Measurements from ENCODE around the gene FOXO6. TPM values are rescaled to one million over a fixed set of nuclear protein-coding genes. Genes with fewer than 3 reads are reported as not detected.
A peak's percentile ranks its signal among the peaks of the same experiment; 100 is the strongest.

The FOXO6 gene
- total RNA-seq, 1 experiment from 2014 or later: 9.0 TPM

DNA sequence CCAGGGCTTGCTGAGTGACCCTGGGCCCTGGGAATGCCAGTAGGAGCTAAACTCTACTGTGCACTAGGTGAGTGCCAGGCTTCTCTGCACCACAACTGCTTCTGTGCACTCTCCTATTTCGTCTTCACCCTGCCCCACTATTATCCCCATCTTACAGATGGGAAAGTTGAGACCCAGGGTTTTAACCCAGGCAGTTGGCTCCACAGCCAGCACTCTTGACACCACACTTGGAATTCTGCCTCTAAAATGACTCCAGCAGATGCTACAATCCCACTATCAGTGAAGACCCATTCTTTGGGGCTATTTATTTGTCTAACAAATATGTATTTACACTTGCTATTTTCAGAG is 56.1 kb downstream of the FOXO6 start:
- Histone ChIP-seq H3K9me2 (ENCODE audit: insufficient read depth) (no peaks in the 10 kb centered on the region), H3K4me1 (replicated peaks; ENCODE audit: insufficient read depth) (peaks cover 39% of the 10 kb centered on the region), H3K9me3 (ENCODE audit: insufficient read depth, low read depth) (no peaks in the 10 kb centered on the region), H3K36me3 (ENCODE audit: low read depth) (no peaks in the 10 kb centered on the region), H4K20me1 (ENCODE audit: insufficient read depth) (no peaks in the 10 kb centered on the region), H3K79me2 (ENCODE audit: low read depth) (no peaks in the 10 kb centered on the region), H3K4me2 (no peak overlapping the region), H3K27me3 (ENCODE audit: insufficient read depth, low read depth) (no peaks in the 10 kb centered on the region), H3K27ac (no peak overlapping the region), H3F3A (ENCODE audit: insufficient read depth, low read depth) (peaks cover 38% of the 10 kb centered on the region), H3K4me3 (no peak overlapping the region), H2AFZ (no peak overlapping the region)
- TF ChIP-seq, protein P1, sequence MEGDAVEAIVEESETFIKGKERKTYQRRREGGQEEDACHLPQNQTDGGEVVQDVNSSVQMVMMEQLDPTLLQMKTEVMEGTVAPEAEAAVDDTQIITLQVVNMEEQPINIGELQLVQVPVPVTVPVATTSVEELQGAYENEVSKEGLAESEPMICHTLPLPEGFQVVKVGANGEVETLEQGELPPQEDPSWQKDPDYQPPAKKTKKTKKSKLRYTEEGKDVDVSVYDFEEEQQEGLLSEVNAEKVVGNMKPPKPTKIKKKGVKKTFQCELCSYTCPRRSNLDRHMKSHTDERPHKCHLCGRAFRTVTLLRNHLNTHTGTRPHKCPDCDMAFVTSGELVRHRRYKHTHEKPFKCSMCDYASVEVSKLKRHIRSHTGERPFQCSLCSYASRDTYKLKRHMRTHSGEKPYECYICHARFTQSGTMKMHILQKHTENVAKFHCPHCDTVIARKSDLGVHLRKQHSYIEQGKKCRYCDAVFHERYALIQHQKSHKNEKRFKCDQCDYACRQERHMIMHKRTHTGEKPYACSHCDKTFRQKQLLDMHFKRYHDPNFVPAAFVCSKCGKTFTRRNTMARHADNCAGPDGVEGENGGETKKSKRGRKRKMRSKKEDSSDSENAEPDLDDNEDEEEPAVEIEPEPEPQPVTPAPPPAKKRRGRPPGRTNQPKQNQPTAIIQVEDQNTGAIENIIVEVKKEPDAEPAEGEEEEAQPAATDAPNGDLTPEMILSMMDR (conservative IDR thresholded peaks at IDR 0.05): peak; percentile 41; the same call in 1 of the 2 replicates
- no peak for TF ChIP-seq EZH2 (IDR thresholded peaks at IDR 0.05; ENCODE audit: low read depth)
- DNase-seq: peak in 1 of 2 experiments; percentile 20
- intact Hi-C loops (cut with micrococcal nuclease; ENCODE audit: unreplicated experiment): loop anchor here (1.0 kb wide), 2 partner anchors 94 to 149 kb away; no protein-coding TSS in a partner anchor
- CTCF ChIA-PET: interaction anchor here (0.9 to 2.1 kb wide), 4 partner anchors 46 to 99 kb away, joined by 3 to 9 read pairs (median 6); no protein-coding TSS in a partner anchor
- POLR2A ChIA-PET (ENCODE audit: unreplicated experiment): no interaction called here
- BruUV-seq (replicated peaks): no TSS peak

DNA sequence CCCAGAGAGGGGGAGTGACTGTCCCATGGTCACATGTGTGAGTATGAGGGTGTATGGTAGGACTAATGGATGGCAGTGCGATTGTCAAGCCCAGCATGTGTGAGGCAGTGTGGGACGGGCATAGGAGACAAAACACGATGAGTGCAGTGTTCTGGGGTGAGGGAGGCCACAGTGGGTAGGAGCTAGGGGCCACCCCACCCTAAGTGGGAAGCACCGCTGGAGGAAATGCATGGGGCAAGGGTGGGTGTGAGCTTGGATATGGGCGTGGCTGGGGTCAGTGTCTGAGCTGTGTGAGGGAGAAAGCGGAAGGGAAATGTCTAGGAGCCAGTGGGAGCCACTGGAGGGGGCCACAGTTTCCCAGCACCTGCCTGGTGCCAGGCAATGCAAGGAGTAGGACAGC is 56.5 kb downstream of the FOXO6 start:
- H2AFZ ChIP-seq: no peak overlapping the region
- POLR2A ChIA-PET (ENCODE audit: unreplicated experiment): no interaction called here

DNA sequence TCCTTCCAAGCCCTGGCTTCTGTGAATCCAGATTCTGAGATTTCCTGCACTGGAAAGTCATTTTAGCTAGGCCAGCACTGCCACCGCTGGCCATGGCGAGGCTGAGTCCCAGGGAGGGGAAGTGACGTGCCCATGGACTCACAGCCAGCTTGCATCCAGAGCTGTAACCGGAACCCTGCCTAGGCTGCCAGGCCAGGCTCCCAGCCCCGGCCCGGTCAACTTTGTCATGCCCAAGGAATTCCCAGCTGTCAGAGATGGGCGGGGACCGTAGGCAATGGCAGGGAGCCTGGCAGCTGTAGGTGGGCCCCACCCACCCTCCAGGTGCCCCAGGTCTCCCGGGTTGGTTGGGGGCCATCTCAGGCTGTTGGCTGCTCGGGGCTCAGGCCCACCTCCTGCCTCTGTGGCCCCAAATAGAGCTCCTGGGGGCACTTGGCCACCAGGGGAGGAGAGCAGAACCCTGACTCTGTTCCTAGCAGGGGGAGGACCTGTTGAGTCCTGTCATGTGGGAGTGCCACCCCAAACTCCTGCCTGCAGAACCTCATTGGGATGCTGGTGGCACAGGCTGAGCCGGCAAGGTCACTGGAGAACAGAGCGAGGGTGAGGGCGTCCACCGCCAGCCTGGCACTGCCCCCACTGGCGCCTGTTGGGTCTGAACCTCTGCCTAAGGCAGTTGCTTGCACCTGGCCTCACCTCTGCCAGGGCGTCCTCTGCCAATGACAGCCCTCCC is 57.8 kb downstream of the FOXO6 start:
- H4K20me1 ChIP-seq (ENCODE audit: insufficient read depth): no peaks in the 10 kb centered on the region
- H3K4me2 ChIP-seq: peak overlapping the region; percentile 64
- intact Hi-C loops (cut with micrococcal nuclease; ENCODE audit: unreplicated experiment): loop anchor here (1.0 to 2.0 kb wide), 4 partner anchors 13 to 137 kb away; no protein-coding TSS in a partner anchor
- H3K4me1 ChIP-seq (replicated peaks; ENCODE audit: insufficient read depth): peaks cover 49% of the 10 kb centered on the region
- ChIA-PET POLR2A (ENCODE audit: unreplicated experiment) (interaction anchor here (0.5 to 0.6 kb wide), 3 partner anchors 28 to 131 kb away, joined by 3 to 8 read pairs (median 4); no protein-coding TSS in a partner anchor), CTCF (interaction anchor here (0.6 to 2.1 kb wide), 6 partner anchors 14 to 522 kb away, joined by 3 to 9 read pairs (median 3); partner anchors contain the start of gene FOXO6)
- no peak overlapping the region for H3K4me3 ChIP-seq
- no peak for TF ChIP-seq EZH2 (IDR thresholded peaks at IDR 0.05; ENCODE audit: low read depth)
- TF ChIP-seq, protein P1 (conservative IDR thresholded peaks at IDR 0.05): peak; percentile 28; the same call in 1 of the 2 replicates
- no peak overlapping the region for H2AFZ ChIP-seq
- H3K79me2 ChIP-seq (ENCODE audit: low read depth): no peaks in the 10 kb centered on the region
- H3K9me3 ChIP-seq (ENCODE audit: insufficient read depth, low read depth): no peaks in the 10 kb centered on the region
- H3F3A ChIP-seq (ENCODE audit: insufficient read depth, low read depth): peaks cover 43% of the 10 kb centered on the region
- peak overlapping the region; percentile 30 for H3K27ac ChIP-seq
- DNase-seq: peak; percentile 97 to 98
- no peaks in the 10 kb centered on the region for H3K27me3 ChIP-seq (ENCODE audit: insufficient read depth, low read depth)
- H3K9me2 ChIP-seq (ENCODE audit: insufficient read depth): no peaks in the 10 kb centered on the region
- H3K36me3 ChIP-seq (ENCODE audit: low read depth): no peaks in the 10 kb centered on the region
- BruUV-seq (replicated peaks): no TSS peak

More for the DNA sequence above, 56.5 kb downstream of the FOXO6 start:
- H3K27ac ChIP-seq: no peak overlapping the region
- no peaks in the 10 kb centered on the region for H3K36me3 ChIP-seq (ENCODE audit: low read depth)
- H4K20me1 ChIP-seq (ENCODE audit: insufficient read depth): no peaks in the 10 kb centered on the region
- TF ChIP-seq EZH2 (IDR thresholded peaks at IDR 0.05; ENCODE audit: low read depth): no peak
- TF ChIP-seq, protein P1 (conservative IDR thresholded peaks at IDR 0.05): no peak
- H3K9me3 ChIP-seq (ENCODE audit: insufficient read depth, low read depth): no peaks in the 10 kb centered on the region
- H3K4me3 ChIP-seq: no peak overlapping the region
- no peaks in the 10 kb centered on the region for H3K9me2 ChIP-seq (ENCODE audit: insufficient read depth)
- peaks cover 39% of the 10 kb centered on the region for H3K4me1 ChIP-seq (replicated peaks; ENCODE audit: insufficient read depth)
- peaks cover 38% of the 10 kb centered on the region for H3F3A ChIP-seq (ENCODE audit: insufficient read depth, low read depth)
- no peak overlapping the region for H3K4me2 ChIP-seq
- intact Hi-C loops (cut with micrococcal nuclease; ENCODE audit: unreplicated experiment): loop anchor here (1.0 to 2.0 kb wide), 3 partner anchors 35 to 149 kb away; no protein-coding TSS in a partner anchor
- H3K27me3 ChIP-seq (ENCODE audit: insufficient read depth, low read depth): no peaks in the 10 kb centered on the region
- no TSS peak for BruUV-seq (replicated peaks)
- DNase-seq: peak in 1 of 2 experiments; percentile 21
- CTCF ChIA-PET: interaction anchor here (0.6 to 2.1 kb wide), 5 partner anchors 46 to 474 kb away, joined by 3 to 9 read pairs (median 3); no protein-coding TSS in a partner anchor
- H3K79me2 ChIP-seq (ENCODE audit: low read depth): no peaks in the 10 kb centered on the region

Data from PC-9 (cell line).